Muscle of leg (tissue), 11 donors: ENCODE measurements around the gene KIF26A. TPM values are rescaled to one million over a fixed set of nuclear protein-coding genes. Genes with fewer than 3 reads are reported as not detected.
A peak's percentile ranks its signal among the peaks of the same experiment; 100 is the strongest.

Experiments used
- DNase-seq: peaks from one replicate; pipeline ENCODE4 v3.0.0; 2013
- H3K27ac ChIP-seq: one replicate; pipeline ENCODE4 v1.5.1; 2013; ENCODE audit warnings: mild to moderate bottlenecking, low read length, control low read depth
- H3K27me3 ChIP-seq: one replicate; pipeline ENCODE4 v1.6.1; 2013; ENCODE audit warnings: low read length; ENCODE audit not compliant: control insufficient read depth, insufficient read depth
- H3K36me3 ChIP-seq: one replicate; pipeline ENCODE4 v1.6.1; 2013; ENCODE audit warnings: low read length; ENCODE audit not compliant: control insufficient read depth, insufficient read depth
- H3K4me1 ChIP-seq: one replicate; pipeline ENCODE4 v1.6.1; 2013; ENCODE audit warnings: low read length; ENCODE audit not compliant: control insufficient read depth, insufficient read depth
- H3K4me3 ChIP-seq: one replicate; pipeline ENCODE4 v1.5.1; 2013; ENCODE audit warnings: low read length, control low read depth
- H3K9me3 ChIP-seq: replicated peaks from 2 replicates; pipeline ENCODE4 v1.6.1; 2013; ENCODE audit warnings: low read depth, low read length; ENCODE audit not compliant: control insufficient read depth
- WGBS: methylation state at CpG from one replicate; pipeline ENCODE4 v1.1.5; 2013; ENCODE audit warnings: missing lambda C conversion rate; ENCODE audit not compliant: insufficient coverage; 5-methylcytosine and 5-hydroxymethylcytosine counted together
- polyA plus RNA-seq, 8 donors: library from polyadenylated mRNA; unstranded; fragments of 120-200 nt; gene quantifications; one replicate each; pipeline versions ENCODE4 v1.2.1 to v1.2.3, GENCODE V29; 2013; ENCODE audit warnings: inconsistent platforms in 1 of 8, low replicate concordance in 1 of 8; ENCODE audit not compliant: insufficient read length in 8 of 8, insufficient read depth in 1 of 8
- total RNA-seq: library from RNA; stranded (reverse); fragments of 120-200 nt; gene quantifications from one replicate; pipeline ENCODE4 v1.2.4, GENCODE V29; 2013

The KIF26A gene
- total and polyA plus RNA-seq, 9 donors = 7.3 to 12.8 (median 10.5) TPM

DNA sequence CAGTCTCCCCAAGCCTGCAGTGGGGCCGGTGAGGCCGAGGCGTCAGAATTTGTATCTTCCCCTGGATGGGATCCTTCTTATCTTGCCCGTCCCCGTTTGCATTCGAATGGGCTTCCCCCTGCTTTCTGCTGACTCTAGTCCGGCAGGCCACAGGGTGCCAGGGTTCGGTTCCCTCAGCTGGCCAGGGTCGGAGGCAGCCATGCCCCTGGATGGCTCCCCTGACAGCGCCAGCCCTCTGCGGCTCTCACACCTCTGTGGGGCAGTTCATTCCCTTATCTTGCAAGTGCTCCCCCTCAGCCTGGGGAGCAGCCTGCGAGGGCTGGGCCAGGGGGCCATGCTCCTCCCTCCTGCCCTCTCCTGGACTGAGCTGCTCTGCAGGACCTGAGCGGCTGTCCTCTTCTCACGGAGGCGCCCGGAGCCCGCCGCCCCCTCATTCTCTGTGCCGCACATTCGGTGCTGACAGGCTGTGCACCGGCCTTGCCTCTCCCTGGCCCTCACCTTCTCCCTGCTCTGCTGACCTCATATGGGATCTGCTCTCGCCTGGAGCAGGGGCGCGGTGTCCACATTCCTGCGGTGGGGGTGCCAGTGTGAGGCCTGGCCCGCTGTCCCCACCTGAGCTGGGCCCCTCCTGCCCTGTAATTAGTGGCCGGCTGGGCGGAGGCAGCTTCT, 32.8 kb downstream of the KIF26A start:
- no peak for DNase-seq
- Histone ChIP-seq H3K9me3 (no peaks in the 10 kb centered on the region), H3K4me1 (peaks cover 20% of the 10 kb centered on the region), H3K27me3 (peaks cover 15% of the 10 kb centered on the region), H3K4me3 (no peak overlapping the region), H3K36me3 (no peaks in the 10 kb centered on the region), H3K27ac (no peak overlapping the region)
- 68% methylated on average over 28 of the region's 28 CpGs for WGBS

DNA sequence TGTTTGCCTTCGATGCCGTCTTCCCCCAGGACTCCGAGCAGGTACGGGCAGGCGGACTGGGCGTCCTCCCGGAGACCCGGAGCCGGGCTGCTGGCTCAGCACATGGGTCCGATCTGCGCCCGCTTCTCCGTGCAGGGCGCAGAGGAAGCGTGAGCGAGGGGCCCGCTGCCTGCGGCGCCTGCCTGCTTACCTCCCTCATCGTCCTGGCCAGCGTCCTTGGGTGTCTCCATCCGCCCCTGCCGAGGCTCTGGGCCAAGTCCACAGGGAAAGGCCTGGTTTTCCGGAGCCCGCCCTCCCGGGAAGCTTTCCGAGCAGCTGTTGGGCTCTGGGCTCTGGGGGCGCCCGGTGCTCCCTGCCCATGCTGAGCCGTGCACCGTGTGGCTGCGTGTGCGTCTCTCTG, 33.5 kb downstream of the KIF26A start:
- Histone ChIP-seq H3K27ac (no peak overlapping the region), H3K36me3 (no peaks in the 10 kb centered on the region), H3K4me3 (no peak overlapping the region), H3K4me1 (peaks cover 20% of the 10 kb centered on the region), H3K27me3 (peaks cover 15% of the 10 kb centered on the region), H3K9me3 (no peaks in the 10 kb centered on the region)
- 74% methylated on average over 26 of the region's 33 CpGs for WGBS
- no peak for DNase-seq

DNA sequence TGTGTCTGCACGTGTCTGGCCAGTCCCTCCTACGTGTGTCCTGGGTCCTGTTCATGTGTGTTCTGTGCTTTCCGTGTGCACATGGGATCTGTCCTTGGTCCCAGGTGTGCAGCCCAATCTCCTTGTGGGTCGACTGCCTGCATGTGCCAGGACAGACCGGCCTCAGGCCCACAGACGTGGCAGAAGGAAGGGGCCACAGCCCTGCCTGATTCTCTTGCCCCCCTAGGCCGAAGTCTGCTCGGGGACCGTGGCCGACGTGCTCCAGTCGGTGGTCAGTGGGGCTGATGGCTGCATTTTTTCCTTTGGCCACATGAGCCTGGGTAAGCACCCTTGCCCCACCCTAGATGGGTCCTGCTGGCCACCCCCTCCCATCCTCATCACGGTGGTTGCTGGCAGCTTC, 34.0 kb downstream of the KIF26A start:
- Histone ChIP-seq H3K27ac (no peak overlapping the region), H3K4me3 (no peak overlapping the region), H3K4me1 (peaks cover 20% of the 10 kb centered on the region), H3K36me3 (no peaks in the 10 kb centered on the region), H3K9me3 (no peaks in the 10 kb centered on the region), H3K27me3 (peaks cover 15% of the 10 kb centered on the region)
- WGBS = 81% methylated on average over 8 of the region's 13 CpGs
- DNase-seq = no peak

DNA sequence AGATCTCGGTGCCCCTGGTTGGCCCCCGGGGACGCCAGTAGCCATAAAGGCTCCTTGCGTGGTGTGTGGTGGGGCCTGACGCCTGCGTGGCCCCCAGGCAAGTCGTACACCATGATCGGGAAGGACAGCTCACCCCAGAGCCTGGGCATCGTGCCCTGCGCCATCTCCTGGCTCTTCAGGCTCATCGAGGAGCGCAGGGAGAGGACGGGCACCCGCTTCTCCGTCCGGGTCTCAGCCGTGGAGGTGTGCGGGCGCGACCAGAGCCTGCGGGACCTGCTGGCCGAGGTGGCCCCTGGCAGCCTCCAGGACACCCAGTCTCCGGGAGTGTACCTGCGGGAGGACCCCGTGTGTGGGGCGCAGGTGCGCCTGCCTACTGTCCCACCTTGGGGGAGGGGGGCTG, 34.5 kb downstream of the KIF26A start:
- peaks cover 15% of the 10 kb centered on the region for H3K27me3 ChIP-seq
- H3K36me3 ChIP-seq = no peaks in the 10 kb centered on the region
- no peak overlapping the region for H3K27ac ChIP-seq
- H3K4me3 ChIP-seq = no peak overlapping the region
- WGBS = 93% methylated on average over 27 of the region's 27 CpGs
- no peaks in the 10 kb centered on the region for H3K9me3 ChIP-seq
- DNase-seq = no peak
- peaks cover 20% of the 10 kb centered on the region for H3K4me1 ChIP-seq

DNA sequence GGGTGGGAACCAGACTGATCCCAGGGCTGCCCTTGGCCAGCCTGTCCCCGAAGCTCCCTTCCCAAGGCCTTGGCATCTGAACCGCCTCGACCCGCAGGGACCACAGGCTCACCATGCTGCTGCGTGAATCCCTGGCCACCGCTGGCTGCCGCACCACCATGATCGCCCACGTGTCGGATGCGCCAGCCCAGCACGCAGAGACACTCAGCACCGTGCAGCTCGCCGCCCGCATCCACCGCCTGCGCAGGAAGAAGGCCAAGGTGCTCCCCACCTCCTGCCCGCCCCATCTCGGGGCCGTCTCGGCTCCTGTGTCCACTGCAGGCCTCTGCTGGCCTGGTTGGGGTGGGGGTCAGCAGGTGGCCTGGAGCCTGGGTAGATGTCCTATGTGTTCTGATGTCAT, 35.7 kb downstream of the KIF26A start:
- Histone ChIP-seq H3K4me1 (peaks cover 26% of the 10 kb centered on the region), H3K27me3 (peaks cover 14% of the 10 kb centered on the region), H3K27ac (no peak overlapping the region), H3K4me3 (no peak overlapping the region), H3K36me3 (no peaks in the 10 kb centered on the region), H3K9me3 (no peaks in the 10 kb centered on the region)
- DNase-seq = no peak
- 95% methylated on average over 22 of the region's 22 CpGs for WGBS

DNA sequence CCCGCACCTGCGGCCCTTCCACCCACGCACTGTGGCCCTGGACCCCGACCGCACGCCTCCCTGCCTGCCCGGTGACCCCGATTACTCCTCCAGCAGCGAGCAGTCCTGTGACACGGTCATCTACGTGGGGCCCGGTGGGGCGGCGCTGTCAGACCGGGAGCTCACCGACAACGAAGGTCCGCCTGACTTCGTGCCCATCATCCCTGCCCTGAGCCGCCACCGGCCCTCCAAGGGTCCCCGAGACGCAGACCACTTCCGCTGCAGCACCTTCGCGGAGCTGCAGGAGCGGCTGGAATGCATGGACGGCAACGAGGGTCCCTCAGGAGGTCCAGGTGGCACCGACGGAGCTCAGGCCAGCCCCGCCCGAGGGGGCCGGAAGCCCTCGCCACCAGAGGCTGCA, 36.7 kb downstream of the KIF26A start:
- H3K36me3 ChIP-seq = no peaks in the 10 kb centered on the region
- no peak overlapping the region for H3K27ac ChIP-seq
- peaks cover 7% of the 10 kb centered on the region for H3K27me3 ChIP-seq
- no peak for DNase-seq
- no peak overlapping the region for H3K4me3 ChIP-seq
- peaks cover 17% of the 10 kb centered on the region for H3K4me1 ChIP-seq
- H3K9me3 ChIP-seq = no peaks in the 10 kb centered on the region
- 88% methylated on average over 35 of the region's 35 CpGs for WGBS

DNA sequence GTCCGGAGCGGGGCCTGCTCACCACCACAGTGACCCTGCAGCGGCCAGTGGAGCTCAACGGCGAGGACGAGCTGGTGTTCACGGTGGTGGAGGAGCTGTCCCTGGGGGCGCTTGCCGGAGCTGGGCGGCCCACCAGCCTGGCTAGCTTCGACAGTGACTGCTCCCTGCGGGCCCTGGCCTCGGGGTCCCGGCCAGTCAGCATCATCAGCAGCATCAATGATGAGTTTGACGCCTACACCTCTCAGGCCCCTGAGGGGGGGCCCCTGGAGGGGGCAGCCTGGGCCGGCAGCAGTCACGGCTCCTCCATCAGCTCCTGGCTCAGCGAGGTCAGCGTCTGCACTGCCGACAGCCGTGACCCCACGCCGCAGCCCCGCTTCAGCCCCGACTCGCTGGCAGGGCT, 37.4 kb downstream of the KIF26A start:
- 82% methylated on average over 25 of the region's 26 CpGs for WGBS
- Histone ChIP-seq H3K9me3 (no peaks in the 10 kb centered on the region), H3K36me3 (no peaks in the 10 kb centered on the region), H3K27me3 (no peaks in the 10 kb centered on the region), H3K27ac (no peak overlapping the region), H3K4me3 (no peak overlapping the region), H3K4me1 (peaks cover 10% of the 10 kb centered on the region)
- DNase-seq = no peak

DNA sequence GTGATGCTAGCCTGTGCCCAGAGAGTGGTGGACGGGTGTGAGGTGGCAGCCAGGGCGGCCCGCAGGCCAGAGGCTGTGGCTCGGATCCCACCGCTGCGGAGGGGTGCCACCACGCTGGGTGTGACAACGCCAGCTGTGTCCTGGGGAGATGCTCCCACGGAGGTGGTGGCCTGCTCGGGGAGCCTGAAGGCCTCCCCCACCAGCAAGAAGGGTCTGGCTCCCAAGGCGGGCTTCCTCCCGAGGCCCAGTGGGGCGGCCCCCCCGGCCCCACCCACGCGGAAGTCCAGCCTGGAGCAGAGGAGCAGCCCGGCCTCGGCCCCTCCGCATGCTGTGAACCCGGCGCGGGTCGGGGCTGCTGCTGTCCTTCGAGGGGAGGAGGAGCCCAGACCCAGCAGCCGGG, 38.2 kb downstream of the KIF26A start:
- H3K4me1 ChIP-seq = peaks cover 8% of the 10 kb centered on the region
- H3K9me3 ChIP-seq = no peaks in the 10 kb centered on the region
- 87% methylated on average over 23 of the region's 25 CpGs for WGBS
- H3K27me3 ChIP-seq = no peaks in the 10 kb centered on the region
- no peaks in the 10 kb centered on the region for H3K36me3 ChIP-seq
- no peak overlapping the region for H3K27ac ChIP-seq
- H3K4me3 ChIP-seq = no peak overlapping the region
- no peak for DNase-seq

DNA sequence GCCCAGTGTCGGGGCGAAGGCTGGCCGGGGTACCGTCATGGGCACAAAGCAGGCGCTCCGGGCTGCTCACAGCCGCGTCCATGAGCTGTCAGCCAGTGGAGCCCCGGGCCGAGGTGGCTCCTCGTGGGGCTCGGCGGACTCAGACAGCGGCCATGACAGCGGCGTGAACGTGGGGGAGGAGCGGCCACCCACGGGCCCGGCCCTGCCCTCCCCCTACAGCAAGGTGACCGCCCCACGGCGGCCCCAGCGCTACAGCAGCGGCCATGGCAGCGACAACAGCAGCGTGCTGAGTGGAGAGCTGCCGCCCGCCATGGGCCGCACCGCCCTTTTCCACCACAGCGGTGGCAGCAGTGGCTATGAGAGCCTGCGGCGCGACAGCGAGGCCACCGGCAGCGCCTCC, 39.0 kb downstream of the KIF26A start:
- H3K4me3 ChIP-seq = no peak overlapping the region
- H3K9me3 ChIP-seq = no peaks in the 10 kb centered on the region
- WGBS = 89% methylated on average over 37 of the region's 38 CpGs
- H3K27ac ChIP-seq = no peak overlapping the region
- no peak for DNase-seq
- no peaks in the 10 kb centered on the region for H3K27me3 ChIP-seq
- H3K4me1 ChIP-seq = peaks cover 8% of the 10 kb centered on the region
- no peaks in the 10 kb centered on the region for H3K36me3 ChIP-seq

DNA sequence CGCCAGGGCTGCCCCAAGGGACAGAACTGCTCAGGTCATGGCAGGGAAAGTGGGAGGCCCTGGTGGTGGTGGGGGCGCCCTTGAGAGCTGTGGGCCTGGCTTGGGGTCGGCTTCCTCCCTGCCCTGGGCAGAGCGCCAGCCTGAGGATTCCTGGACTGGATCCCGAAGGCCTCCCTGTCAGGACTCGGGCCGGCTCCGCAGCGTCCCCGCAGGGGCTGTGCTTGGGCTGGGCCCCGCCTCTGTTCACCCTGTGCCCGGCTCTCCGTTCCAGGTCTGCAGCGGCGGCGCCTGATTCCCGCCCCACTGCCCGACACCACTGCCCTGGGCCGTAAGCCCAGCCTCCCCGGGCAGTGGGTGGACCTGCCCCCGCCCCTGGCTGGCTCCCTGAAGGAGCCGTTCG, 39.9 kb downstream of the KIF26A start:
- peak; percentile 40 for DNase-seq
- Histone ChIP-seq H3K9me3 (no peaks in the 10 kb centered on the region), H3K27me3 (no peaks in the 10 kb centered on the region), H3K36me3 (no peaks in the 10 kb centered on the region), H3K27ac (no peak overlapping the region), H3K4me3 (no peak overlapping the region), H3K4me1 (peaks cover 8% of the 10 kb centered on the region)
- 41% methylated on average over 23 of the region's 23 CpGs for WGBS

DNA sequence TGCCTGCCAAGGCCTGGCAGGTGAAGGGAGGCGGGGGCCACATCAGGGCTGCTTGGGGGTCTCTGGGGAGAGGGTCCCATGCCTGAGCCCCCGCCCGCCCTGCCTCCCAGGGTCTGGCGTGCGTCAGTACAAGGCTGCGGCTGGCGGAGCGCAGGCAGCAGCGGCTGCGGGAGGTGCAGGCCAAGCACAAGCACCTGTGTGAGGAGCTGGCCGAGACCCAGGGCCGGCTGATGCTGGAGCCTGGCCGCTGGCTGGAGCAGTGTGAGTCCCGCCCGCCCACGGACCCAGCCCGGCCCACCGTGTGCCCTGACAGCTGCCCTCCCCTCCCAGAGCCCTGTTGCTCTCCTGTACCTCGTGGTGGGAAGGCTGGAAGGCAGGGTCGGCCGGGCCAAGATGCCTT, 40.7 kb downstream of the KIF26A start:
- Histone ChIP-seq H3K4me3 (no peak overlapping the region), H3K9me3 (no peaks in the 10 kb centered on the region), H3K27me3 (no peaks in the 10 kb centered on the region), H3K4me1 (peaks cover 8% of the 10 kb centered on the region), H3K27ac (no peak overlapping the region), H3K36me3 (no peaks in the 10 kb centered on the region)
- DNase-seq = no peak
- WGBS = 53% methylated on average over 13 of the region's 21 CpGs
